Neural crest cell (in vitro differentiated cells): ENCODE data around the gene TCP1. TPM values are rescaled to one million over a fixed set of nuclear protein-coding genes. Genes with fewer than 3 reads are reported as not detected.
A peak's percentile ranks its signal among the peaks of the same experiment; 100 is the strongest.

Experiments
- DNase-seq: peaks from one replicate; pipeline ENCODE4 v3.0.0; 2021; ENCODE audit warnings: low read depth, mixed read lengths, low spot score
- H3K27ac Mint-ChIP-seq: one replicate; pipeline ENCODE4 v1.8.0; 2021; ENCODE audit warnings: mild to moderate bottlenecking, mixed read lengths; ENCODE audit not compliant: unreplicated experiment
- H3K27me3 Mint-ChIP-seq: 2 replicates; pipeline ENCODE4 v1.8.0; 2021; ENCODE audit warnings: low read depth, mild to moderate bottlenecking, mixed read lengths
- H3K36me3 Mint-ChIP-seq: 2 replicates; pipeline ENCODE4 v1.8.0; 2021; ENCODE audit warnings: low read depth, mild to moderate bottlenecking, mixed read lengths
- H3K4me1 Mint-ChIP-seq: 2 replicates; pipeline ENCODE4 v1.8.0; 2021; ENCODE audit warnings: mixed read lengths
- H3K4me3 Mint-ChIP-seq: one replicate; pipeline ENCODE4 v1.8.0; 2021; ENCODE audit warnings: mild to moderate bottlenecking, mixed read lengths
- H3K9me3 Mint-ChIP-seq: 2 replicates; pipeline ENCODE4 v1.8.0; 2021; ENCODE audit warnings: mixed read lengths
- total RNA-seq: library from RNA; stranded (reverse); gene quantifications from 2 replicates; pipeline ENCODE4 v1.2.1, GENCODE V29; 2021
- TF ChIP-seq, protein P1 (sequence below): fragments of 200-600 bp; sonication (generic); conservative IDR thresholded peaks from 2 replicates; pipeline ENCODE4 v1.5.0; 2021; ENCODE audit warnings: antibody characterized with exemption, mild to moderate bottlenecking

The TCP1 gene
- total RNA-seq, 1 donor from 2014 or later = 246 TPM

DNA sequence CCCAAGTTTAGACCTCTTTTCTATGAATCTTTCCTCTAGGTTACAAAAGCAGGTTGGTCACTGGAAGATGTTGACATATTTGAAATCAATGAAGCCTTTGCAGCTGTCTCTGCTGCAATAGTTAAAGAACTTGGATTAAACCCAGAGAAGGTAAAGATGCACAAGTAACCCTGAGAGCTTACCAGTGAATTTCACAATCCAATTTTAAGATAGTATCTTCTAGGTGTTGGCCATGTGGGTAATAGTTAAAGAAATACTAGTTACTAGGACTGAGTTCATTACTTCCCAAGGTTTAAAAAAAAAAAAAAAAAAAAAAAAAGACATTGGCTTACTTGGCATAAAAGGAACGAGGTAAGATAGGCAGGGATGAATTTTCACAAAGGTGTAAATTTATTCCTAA, 11.3 kb downstream of the TCP1 start:
- H3K36me3 Mint-ChIP-seq = peaks cover 42% of the 10 kb centered on the region
- H3K27me3 Mint-ChIP-seq = no peaks in the 10 kb centered on the region

GRCh38 chr6:159777240-159777904, 12.0 kb downstream of the TCP1 start:
- peaks cover 35% of the 10 kb centered on the region for H3K36me3 Mint-ChIP-seq
- no peaks in the 10 kb centered on the region for H3K27me3 Mint-ChIP-seq
- no peak overlapping the region for H3K27ac Mint-ChIP-seq
- H3K4me1 Mint-ChIP-seq = peaks cover 10% of the 10 kb centered on the region
- H3K9me3 Mint-ChIP-seq = no peaks in the 10 kb centered on the region
- DNase-seq = no peak
- TF ChIP-seq, protein P1, sequence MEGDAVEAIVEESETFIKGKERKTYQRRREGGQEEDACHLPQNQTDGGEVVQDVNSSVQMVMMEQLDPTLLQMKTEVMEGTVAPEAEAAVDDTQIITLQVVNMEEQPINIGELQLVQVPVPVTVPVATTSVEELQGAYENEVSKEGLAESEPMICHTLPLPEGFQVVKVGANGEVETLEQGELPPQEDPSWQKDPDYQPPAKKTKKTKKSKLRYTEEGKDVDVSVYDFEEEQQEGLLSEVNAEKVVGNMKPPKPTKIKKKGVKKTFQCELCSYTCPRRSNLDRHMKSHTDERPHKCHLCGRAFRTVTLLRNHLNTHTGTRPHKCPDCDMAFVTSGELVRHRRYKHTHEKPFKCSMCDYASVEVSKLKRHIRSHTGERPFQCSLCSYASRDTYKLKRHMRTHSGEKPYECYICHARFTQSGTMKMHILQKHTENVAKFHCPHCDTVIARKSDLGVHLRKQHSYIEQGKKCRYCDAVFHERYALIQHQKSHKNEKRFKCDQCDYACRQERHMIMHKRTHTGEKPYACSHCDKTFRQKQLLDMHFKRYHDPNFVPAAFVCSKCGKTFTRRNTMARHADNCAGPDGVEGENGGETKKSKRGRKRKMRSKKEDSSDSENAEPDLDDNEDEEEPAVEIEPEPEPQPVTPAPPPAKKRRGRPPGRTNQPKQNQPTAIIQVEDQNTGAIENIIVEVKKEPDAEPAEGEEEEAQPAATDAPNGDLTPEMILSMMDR = no peak
- H3K4me3 Mint-ChIP-seq = no peak overlapping the region

More for the DNA sequence above, 11.3 kb downstream of the TCP1 start:
- Mint-ChIP-seq H3K9me3 (no peaks in the 10 kb centered on the region), H3K4me3 (no peak overlapping the region), H3K27ac (no peak overlapping the region), H3K4me1 (peaks cover 18% of the 10 kb centered on the region)
- no peak for DNase-seq
- TF ChIP-seq, protein P1 = no peak

DNA sequence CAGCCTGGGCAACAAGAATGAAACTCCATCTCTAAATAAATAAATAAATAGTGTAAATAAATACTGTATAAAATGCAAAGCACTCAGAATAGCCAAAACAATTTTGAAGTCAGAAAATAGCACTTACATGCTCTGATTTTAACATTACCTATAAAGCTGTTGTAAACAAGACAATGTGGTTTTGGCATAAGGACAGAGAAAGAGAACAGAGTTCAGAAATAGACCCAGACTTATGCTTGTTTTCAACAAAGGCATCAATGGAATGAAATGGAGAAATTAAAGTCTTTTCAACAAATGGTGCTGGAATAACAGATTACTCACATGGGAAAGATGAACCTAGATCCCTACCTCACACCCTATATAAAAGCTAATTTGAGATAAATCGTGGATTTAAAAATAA, 17.2 kb downstream of the TCP1 start:
- TF ChIP-seq, protein P1 = no peak
- Mint-ChIP-seq H3K36me3 (peaks cover 64% of the 10 kb centered on the region), H3K4me3 (no peak overlapping the region), H3K9me3 (peaks cover 5% of the 10 kb centered on the region), H3K27me3 (no peaks in the 10 kb centered on the region), H3K27ac (no peak overlapping the region), H3K4me1 (peaks cover 17% of the 10 kb centered on the region)
- no peak for DNase-seq

DNA sequence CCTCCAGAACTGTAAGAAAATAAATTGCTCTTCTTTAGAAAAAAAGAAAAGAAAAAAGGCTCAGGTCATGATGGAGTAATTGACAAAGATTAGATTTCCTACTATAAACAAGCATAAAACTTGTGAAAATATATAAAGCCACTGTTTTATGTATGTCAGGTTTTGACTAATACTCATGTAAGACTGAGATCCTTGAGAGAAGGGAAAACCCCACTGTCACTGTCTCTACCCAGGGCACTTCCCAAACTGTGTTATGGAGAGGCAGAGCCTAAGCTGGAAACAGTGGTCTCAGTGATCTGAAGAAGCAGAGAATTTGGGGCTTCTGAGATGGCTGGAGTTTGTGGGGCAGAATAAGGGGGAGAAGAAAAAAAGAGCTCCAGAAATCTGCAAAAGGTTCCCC, 19.9 kb downstream of the TCP1 start:
- peaks cover 40% of the 10 kb centered on the region for H3K4me1 Mint-ChIP-seq
- H3K4me3 Mint-ChIP-seq = no peak overlapping the region
- no peak for DNase-seq
- H3K27ac Mint-ChIP-seq = no peak overlapping the region
- H3K36me3 Mint-ChIP-seq = peaks cover 68% of the 10 kb centered on the region
- peaks cover 5% of the 10 kb centered on the region for H3K9me3 Mint-ChIP-seq
- TF ChIP-seq, protein P1 = no peak
- H3K27me3 Mint-ChIP-seq = no peaks in the 10 kb centered on the region

DNA sequence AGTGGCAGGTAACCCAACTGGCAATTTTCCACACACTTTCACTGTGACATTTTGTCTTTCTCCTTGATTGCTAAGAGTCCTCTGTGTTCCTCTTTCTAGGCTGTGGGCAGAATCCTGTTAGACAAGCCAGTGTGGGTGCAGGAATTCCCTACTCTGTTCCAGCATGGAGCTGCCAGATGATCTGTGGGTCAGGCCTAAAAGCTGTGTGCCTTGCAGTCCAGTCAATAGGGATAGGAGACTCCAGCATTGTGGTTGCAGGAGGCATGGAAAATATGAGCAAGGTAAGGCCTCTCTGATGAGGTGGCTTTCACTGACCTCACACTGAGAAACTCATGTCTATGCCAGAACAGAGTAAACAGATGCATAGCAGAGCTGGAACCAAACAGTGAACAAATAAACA, 22.5 kb downstream of the TCP1 start:
- Mint-ChIP-seq H3K27ac (peak overlapping the region; percentile 36), H3K9me3 (peaks cover 5% of the 10 kb centered on the region), H3K27me3 (no peaks in the 10 kb centered on the region), H3K4me3 (peak overlapping the region; percentile 49), H3K4me1 (peaks cover 51% of the 10 kb centered on the region), H3K36me3 (peaks cover 70% of the 10 kb centered on the region)
- TF ChIP-seq, protein P1 = no peak
- no peak for DNase-seq
